Measurements from ENCODE around the gene SPAG8.

Gene SPAG8

GRCh38 chr9:35778496-35778895 lies 33.6 kb downstream of the SPAG8 start:
- no peak for DNase-seq (ENCODE audit: low read depth, low spot score)

GRCh38 chr9:35776018-35776417 lies 36.0 kb downstream of the SPAG8 start:
- DNase-seq (ENCODE audit: low read depth, low spot score): no peak

- no peak for DNase-seq (ENCODE audit: low read depth, low spot score)
These were observed 37.0 kb downstream of the SPAG8 start for GRCh38 chr9:35774907-35775635.

- no peak for DNase-seq (ENCODE audit: low read depth, low spot score)
These were observed 40.1 kb downstream of the SPAG8 start for GRCh38 chr9:35771943-35772342.

GRCh38 chr9:35771534-35771933 lies 40.5 kb downstream of the SPAG8 start:
- DNase-seq (ENCODE audit: low read depth, low spot score): no peak

GRCh38 chr9:35771075-35771433 lies 41.0 kb downstream of the SPAG8 start:
- no peak for DNase-seq (ENCODE audit: low read depth, low spot score)

GRCh38 chr9:35769763-35770162 lies 42.3 kb downstream of the SPAG8 start:
- no peak for DNase-seq (ENCODE audit: low read depth, low spot score)

GRCh38 chr9:35767458-35767857 lies 44.6 kb downstream of the SPAG8 start:
- no peak for DNase-seq (ENCODE audit: low read depth, low spot score)

GRCh38 chr9:35766997-35767396 lies 45.1 kb downstream of the SPAG8 start:
- no peak for DNase-seq (ENCODE audit: low read depth, low spot score)

- no peak for DNase-seq (ENCODE audit: low read depth, low spot score)
These were observed 48.3 kb downstream of the SPAG8 start for GRCh38 chr9:35763803-35764202.

GRCh38 chr9:35763181-35763580 lies 48.9 kb downstream of the SPAG8 start:
- DNase-seq (ENCODE audit: low read depth, low spot score): no peak

GRCh38 chr9:35760651-35761050 lies 51.4 kb downstream of the SPAG8 start:
- DNase-seq (ENCODE audit: low read depth, low spot score): no peak

- no peak for DNase-seq (ENCODE audit: low read depth, low spot score)
These were observed 52.3 kb downstream of the SPAG8 start for GRCh38 chr9:35759795-35760194.
